Prostate gland (tissue), 2 donors: ENCODE data around the gene GRB10. TPM values are rescaled to one million over a fixed set of nuclear protein-coding genes. Genes with fewer than 3 reads are reported as not detected.

Source experiments
- DNase-seq: peaks from one replicate; pipeline ENCODE4 v3.0.0-alpha.2; 2019; ENCODE audit warnings: low spot score
- H3K27ac ChIP-seq, 2 donors: fragments of 200-600 bp; sonication (generic); 2 replicates each; pipeline ENCODE4 v1.5.1; 2017 to 2019
- H3K27me3 ChIP-seq: fragments of 200-600 bp; sonication (generic); replicated peaks from 2 replicates; pipeline ENCODE4 v1.5.1; 2019; ENCODE audit not compliant: insufficient read depth
- H3K36me3 ChIP-seq, 2 donors: fragments of 200-600 bp; sonication (generic); 1 replicate in 1 of 2; 2 replicates in 1 of 2; pipeline versions ENCODE4 v1.5.1 to v1.8.1; 2017 to 2019
- H3K4me1 ChIP-seq: fragments of 200-600 bp; sonication (generic); replicated peaks from 2 replicates; pipeline ENCODE4 v1.5.1; 2019
- H3K4me3 ChIP-seq, 2 donors: fragments of 200-600 bp; sonication (generic); 2 replicates each; pipeline ENCODE4 v1.5.1; 2017 to 2019
- H3K9me3 ChIP-seq: fragments of 200-600 bp; sonication (generic); 2 replicates; pipeline ENCODE4 v1.5.1; 2017
- POLR2A ChIP-seq: fragments of 450-650 bp; IDR thresholded peaks from one replicate; pipeline ENCODE4 v1.6.1; 2016; ENCODE audit warnings: antibody characterized with exemption, mild to moderate bottlenecking
- POLR2AphosphoS5 ChIP-seq: sonication (generic); formaldehyde crosslinking; IDR thresholded peaks from one replicate; pipeline ENCODE4 v1.6.1; 2017; ENCODE audit warnings: antibody characterized with exemption
- WGBS: methylation state at CpG from one replicate; pipeline ENCODE4 v1.1.5; 2018; 5-methylcytosine and 5-hydroxymethylcytosine counted together
- intact Hi-C: fragments of 100-400 bp; cut with DNase I; formaldehyde crosslinking; loops from one replicate; pipeline ENCODE4 v1.14.2; 2022
- total RNA-seq, 2 donors: library from RNA; depleted of rRNA; stranded (reverse); fragments of >200 nt; gene quantifications; one replicate each; pipeline ENCODE4 v1.1.0, GENCODE V29; 2016
- TF ChIP-seq, protein P1 (sequence below), 4 experiments: fragments of 200-600 bp in 2 of 4; fragments of 450-650 bp in 2 of 4; sonication (generic) in 2 of 4; IDR thresholded peaks; 1 replicate in 3 of 4; 2 replicates in 1 of 4; pipeline ENCODE4 v1.5.1; 2016 to 2019; ENCODE audit warnings: antibody characterized with exemption in 4 of 4, mild to moderate bottlenecking in 2 of 4, moderate library complexity in 2 of 4

The GRB10 gene
- total RNA-seq, 2 donors from 2014 or later = 54.3 to 63.1 TPM

DNA sequence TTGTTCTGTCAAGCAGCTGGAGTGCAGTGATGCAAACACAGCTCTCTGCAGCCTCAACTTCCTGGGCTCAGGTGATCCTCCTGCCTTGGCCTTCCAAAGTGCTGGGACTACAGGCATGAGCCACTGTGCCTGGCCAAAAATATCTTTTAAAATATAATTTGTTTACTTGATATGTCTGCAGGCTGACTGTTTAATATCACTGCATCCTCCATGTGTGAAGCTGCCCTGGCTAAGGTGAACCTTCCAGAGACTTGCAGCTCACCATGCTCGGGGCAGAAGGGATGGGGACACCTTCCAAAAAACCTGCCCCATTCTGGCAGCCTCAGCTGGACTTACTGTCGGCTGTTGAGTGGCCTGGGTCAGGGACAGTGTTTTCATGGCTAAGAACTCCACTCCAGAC is 159.9 kb downstream of the GRB10 start:
- Histone ChIP-seq H3K27ac (no peak overlapping the region), H3K4me1 (no peaks in the 10 kb centered on the region), H3K36me3 (no peaks in the 10 kb centered on the region), H3K4me3 (no peak overlapping the region), H3K27me3 (no peaks in the 10 kb centered on the region), H3K9me3 (no peaks in the 10 kb centered on the region)
- no peak for TF ChIP-seq POLR2A
- 79% methylated on average over 2 of the region's 2 CpGs for WGBS
- no peak for DNase-seq
- intact Hi-C loops = no loop called here

DNA sequence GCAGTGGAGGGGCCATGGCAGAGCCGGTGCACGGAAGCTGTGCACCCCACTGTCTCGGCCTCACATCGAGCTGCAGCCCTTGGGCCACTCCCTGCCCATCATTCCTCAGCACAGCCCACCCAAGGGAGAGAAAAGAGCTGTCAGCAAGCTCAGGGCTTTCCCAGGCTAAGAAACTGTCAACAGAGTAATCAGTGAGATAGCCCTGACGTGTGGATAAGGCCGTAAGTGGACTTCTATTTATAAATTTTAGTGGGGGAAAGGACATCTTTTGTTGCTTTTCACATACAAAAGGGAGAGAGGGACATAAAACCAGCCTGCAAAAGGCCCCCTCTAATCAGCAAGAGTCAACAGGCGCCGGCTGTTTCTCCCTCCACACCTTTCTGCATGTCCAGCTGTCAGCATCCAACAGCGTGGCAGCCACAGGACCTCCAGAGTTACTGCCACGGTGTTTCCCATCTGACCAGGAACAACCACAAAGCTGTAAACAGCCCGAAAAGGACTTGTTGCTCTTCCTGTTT is 160.7 kb downstream of the GRB10 start:
- Histone ChIP-seq H3K9me3 (no peaks in the 10 kb centered on the region), H3K36me3 (no peaks in the 10 kb centered on the region), H3K27ac (no peak overlapping the region), H3K4me1 (no peaks in the 10 kb centered on the region), H3K27me3 (no peaks in the 10 kb centered on the region), H3K4me3 (no peak overlapping the region)
- intact Hi-C loops = no loop called here
- no peak for DNase-seq
- no peak for TF ChIP-seq POLR2AphosphoS5
- no peak for TF ChIP-seq POLR2A
- WGBS = 73% methylated on average over 11 of the region's 11 CpGs

DNA sequence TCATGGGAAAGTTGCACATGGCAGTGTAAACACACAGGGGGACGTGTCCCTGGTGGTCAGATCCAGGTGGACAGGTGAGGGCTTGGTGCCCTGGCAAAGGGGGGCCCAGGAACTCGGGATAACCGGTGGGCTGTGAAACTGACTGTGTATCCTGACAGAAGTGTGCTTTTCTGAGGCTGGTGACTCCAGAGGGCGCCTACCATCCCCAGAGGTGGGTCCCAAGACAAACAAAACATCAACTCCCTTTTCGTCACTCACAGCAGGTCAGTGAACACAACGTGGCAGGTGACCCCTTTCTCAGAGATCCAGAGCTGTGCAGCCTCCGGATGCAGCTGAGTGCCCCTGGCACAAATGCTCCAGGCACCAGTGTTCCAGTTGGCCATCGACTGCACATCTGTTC is 161.5 kb downstream of the GRB10 start:
- no peak for DNase-seq
- intact Hi-C loops = no loop called here
- Histone ChIP-seq H3K27me3 (no peaks in the 10 kb centered on the region), H3K9me3 (no peaks in the 10 kb centered on the region), H3K27ac (no peak overlapping the region), H3K4me1 (no peaks in the 10 kb centered on the region), H3K36me3 (no peaks in the 10 kb centered on the region), H3K4me3 (no peak overlapping the region)
- TF ChIP-seq POLR2A (no peak), POLR2AphosphoS5 (no peak)
- TF ChIP-seq, protein P1, sequence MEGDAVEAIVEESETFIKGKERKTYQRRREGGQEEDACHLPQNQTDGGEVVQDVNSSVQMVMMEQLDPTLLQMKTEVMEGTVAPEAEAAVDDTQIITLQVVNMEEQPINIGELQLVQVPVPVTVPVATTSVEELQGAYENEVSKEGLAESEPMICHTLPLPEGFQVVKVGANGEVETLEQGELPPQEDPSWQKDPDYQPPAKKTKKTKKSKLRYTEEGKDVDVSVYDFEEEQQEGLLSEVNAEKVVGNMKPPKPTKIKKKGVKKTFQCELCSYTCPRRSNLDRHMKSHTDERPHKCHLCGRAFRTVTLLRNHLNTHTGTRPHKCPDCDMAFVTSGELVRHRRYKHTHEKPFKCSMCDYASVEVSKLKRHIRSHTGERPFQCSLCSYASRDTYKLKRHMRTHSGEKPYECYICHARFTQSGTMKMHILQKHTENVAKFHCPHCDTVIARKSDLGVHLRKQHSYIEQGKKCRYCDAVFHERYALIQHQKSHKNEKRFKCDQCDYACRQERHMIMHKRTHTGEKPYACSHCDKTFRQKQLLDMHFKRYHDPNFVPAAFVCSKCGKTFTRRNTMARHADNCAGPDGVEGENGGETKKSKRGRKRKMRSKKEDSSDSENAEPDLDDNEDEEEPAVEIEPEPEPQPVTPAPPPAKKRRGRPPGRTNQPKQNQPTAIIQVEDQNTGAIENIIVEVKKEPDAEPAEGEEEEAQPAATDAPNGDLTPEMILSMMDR (IDR thresholded peaks at IDR 0.05) = no peak
- 74% methylated on average over 8 of the region's 8 CpGs for WGBS

DNA sequence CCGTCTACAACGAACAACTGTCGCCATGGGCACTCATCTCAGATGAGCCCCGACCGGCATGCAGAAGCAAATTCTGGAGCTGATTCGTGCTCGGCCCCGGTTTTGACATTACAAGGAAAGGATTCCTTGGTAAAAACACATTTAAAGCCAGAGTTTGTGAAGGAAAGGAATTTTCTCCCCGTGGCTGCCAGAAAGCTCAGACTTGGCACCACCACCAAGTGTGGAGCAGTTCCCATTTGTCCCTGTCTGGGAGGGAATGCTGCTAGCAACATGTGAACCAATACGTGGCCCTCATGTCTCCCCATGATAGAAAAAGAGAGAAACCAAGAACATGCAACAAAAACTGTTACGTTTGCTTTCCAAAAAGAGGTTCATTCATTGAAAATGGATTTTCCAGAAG is 162.3 kb downstream of the GRB10 start:
- Histone ChIP-seq H3K4me1 (no peaks in the 10 kb centered on the region), H3K27ac (no peak overlapping the region), H3K9me3 (no peaks in the 10 kb centered on the region), H3K27me3 (no peaks in the 10 kb centered on the region), H3K36me3 (no peaks in the 10 kb centered on the region), H3K4me3 (no peak overlapping the region)
- intact Hi-C loops = no loop called here
- WGBS = 73% methylated on average over 11 of the region's 11 CpGs
- DNase-seq = no peak
- TF ChIP-seq POLR2A = no peak
- TF ChIP-seq, protein P1 (IDR thresholded peaks at IDR 0.05) = no peak
- no peak for TF ChIP-seq POLR2AphosphoS5

DNA sequence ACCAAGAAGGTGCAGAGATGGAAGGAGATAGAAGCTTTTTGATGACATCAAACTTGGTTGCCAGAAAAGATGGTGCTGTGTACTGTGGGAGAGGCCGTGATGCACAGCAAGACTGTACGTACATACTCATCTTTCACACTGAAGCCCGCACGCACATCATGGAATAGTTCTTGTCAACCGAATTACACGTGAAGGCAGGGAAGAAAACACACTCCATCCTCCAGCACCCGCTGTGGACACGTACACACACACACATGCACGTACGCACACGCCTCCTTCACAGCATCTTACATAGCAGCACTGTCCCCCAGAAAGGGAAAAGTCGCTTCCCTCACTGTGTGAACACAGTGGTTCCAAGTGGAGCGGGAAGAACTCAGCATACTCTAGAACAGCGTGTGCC is 163.0 kb downstream of the GRB10 start:
- H3K4me3 ChIP-seq = no peak overlapping the region
- H3K9me3 ChIP-seq = no peaks in the 10 kb centered on the region
- no peaks in the 10 kb centered on the region for H3K27me3 ChIP-seq
- no peak overlapping the region for H3K27ac ChIP-seq
- 98% methylated on average over 14 of the region's 14 CpGs for WGBS
- no peak for DNase-seq
- intact Hi-C loops = loop anchor here (10.0 kb wide), 1 partner anchor 55 kb away; no protein-coding TSS in a partner anchor
- H3K4me1 ChIP-seq = no peaks in the 10 kb centered on the region
- TF ChIP-seq POLR2A = no peak
- TF ChIP-seq POLR2AphosphoS5 = no peak
- TF ChIP-seq, protein P1 (IDR thresholded peaks at IDR 0.05) = no peak
- H3K36me3 ChIP-seq = no peaks in the 10 kb centered on the region

DNA sequence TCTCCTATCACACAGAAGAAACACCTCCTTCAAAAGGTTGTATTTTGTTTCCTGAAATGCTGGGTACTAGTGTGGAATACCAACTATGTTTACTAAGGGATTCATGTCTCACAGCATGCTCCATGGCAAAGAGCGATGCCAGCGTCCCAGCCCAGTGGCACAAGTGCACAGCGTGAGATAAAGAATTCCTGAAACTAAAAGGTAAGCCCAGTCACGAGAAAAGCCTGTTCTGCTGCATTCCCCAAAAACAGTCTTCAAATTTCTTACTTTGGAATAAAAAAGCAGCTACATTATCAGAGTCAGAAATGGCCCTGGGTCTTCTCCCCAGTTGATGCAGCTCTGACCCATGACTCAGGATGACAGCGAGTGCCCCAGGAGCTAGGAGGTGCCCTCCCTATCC is 164.4 kb downstream of the GRB10 start:
- no peaks in the 10 kb centered on the region for H3K4me1 ChIP-seq
- 52% methylated on average over 5 of the region's 5 CpGs for WGBS
- H3K27me3 ChIP-seq = no peaks in the 10 kb centered on the region
- no peak overlapping the region for H3K27ac ChIP-seq
- DNase-seq = no peak
- intact Hi-C loops = loop anchor here (10.0 kb wide), 1 partner anchor 57 kb away; no protein-coding TSS in a partner anchor
- TF ChIP-seq POLR2A = no peak
- TF ChIP-seq, protein P1 (IDR thresholded peaks at IDR 0.05) = no peak
- TF ChIP-seq POLR2AphosphoS5 = no peak
- H3K9me3 ChIP-seq = no peaks in the 10 kb centered on the region
- no peak overlapping the region for H3K4me3 ChIP-seq
- no peaks in the 10 kb centered on the region for H3K36me3 ChIP-seq
